ENCODE data around the gene AMOTL2. TPM values are rescaled to one million over a fixed set of nuclear protein-coding genes. Genes with fewer than 3 reads are reported as not detected.

Gene AMOTL2
- polyA plus RNA-seq, 1 donor (not counting 4 experiments of a cell fraction or from before 2014, with no cell fraction given): 39.8 TPM

DNA sequence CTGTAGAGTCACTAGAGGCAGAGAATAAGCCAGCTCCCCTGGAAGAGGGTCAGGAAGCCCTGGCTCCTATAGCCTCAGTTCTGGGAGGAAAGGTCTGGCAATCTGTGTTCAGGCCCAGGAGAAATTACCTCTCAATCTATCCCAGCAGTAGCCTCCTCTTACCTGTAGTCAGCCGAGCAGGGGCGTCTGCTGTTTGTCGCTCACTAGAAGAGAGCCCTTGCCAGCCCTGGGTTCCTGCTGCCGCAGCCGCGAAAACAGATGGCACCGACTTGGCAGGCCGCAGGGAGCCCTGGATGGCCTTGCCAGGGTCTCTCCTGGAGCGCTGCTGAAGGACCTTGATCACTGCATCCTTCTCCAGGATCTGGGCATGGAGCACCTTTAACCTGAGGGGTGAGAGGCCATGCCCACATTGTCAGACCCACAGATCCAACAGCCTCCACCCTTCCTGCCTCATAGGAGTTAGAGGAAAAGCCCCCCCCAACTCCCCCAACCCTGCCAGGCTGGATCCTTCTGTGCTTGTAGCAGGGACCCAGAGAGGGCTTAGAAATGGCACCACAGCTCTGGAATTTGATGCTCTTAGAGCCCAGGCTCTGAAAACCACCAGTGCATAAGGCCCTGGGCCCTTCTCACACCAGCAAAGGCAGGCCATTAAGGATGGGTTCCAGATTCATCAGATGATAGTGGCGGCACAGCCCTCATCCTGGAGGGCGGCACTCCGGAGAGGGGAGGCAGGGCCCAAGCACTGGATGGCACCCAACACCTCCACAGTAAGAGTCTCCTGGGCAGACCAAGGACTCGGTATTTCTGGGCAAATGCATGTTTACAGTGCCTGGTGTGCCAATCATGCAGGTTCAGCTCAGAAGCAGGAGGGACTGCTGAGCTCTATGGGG lies 14.9 kb downstream of the AMOTL2 start:
- peak overlapping the region; percentile 20 for H3K27ac ChIP-seq (ENCODE audit: control insufficient read depth, insufficient read depth, low read length)
- peaks cover 65 to 83% of the 10 kb centered on the region in 2 experiments for H3K36me3 ChIP-seq (ENCODE audit: control insufficient read depth in 2 of 2, extremely low read depth in 1 of 2, insufficient read depth in 2 of 2, low read length in 2 of 2)
- H3K4me2 ChIP-seq (ENCODE audit: control insufficient read depth, extremely low read depth, insufficient read depth, low read depth, low read length): no peak overlapping the region
- FAIRE-seq (no peak), DNase-seq (ENCODE audit: low read depth, low spot score) (no peak)
- H3K9me1 ChIP-seq (ENCODE audit: control insufficient read depth, extremely low read depth, insufficient read depth, low read length): peaks cover 3% of the 10 kb centered on the region
- no peaks in the 10 kb centered on the region for H4K20me1 ChIP-seq (ENCODE audit: control insufficient read depth, extremely low read depth, insufficient read depth, low read length)
- no peak overlapping the region for H2AFZ ChIP-seq (ENCODE audit: control insufficient read depth, low read length)
- dilution Hi-C loops (cut with MboI; ENCODE audit: extremely low pct_ligation_motif_present, low sequenced_read_pairs): no loop called here
- TF ChIP-seq, protein P1, sequence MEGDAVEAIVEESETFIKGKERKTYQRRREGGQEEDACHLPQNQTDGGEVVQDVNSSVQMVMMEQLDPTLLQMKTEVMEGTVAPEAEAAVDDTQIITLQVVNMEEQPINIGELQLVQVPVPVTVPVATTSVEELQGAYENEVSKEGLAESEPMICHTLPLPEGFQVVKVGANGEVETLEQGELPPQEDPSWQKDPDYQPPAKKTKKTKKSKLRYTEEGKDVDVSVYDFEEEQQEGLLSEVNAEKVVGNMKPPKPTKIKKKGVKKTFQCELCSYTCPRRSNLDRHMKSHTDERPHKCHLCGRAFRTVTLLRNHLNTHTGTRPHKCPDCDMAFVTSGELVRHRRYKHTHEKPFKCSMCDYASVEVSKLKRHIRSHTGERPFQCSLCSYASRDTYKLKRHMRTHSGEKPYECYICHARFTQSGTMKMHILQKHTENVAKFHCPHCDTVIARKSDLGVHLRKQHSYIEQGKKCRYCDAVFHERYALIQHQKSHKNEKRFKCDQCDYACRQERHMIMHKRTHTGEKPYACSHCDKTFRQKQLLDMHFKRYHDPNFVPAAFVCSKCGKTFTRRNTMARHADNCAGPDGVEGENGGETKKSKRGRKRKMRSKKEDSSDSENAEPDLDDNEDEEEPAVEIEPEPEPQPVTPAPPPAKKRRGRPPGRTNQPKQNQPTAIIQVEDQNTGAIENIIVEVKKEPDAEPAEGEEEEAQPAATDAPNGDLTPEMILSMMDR (optimal IDR thresholded peaks at IDR 0.05 in 1 of 3, IDR thresholded peaks at IDR 0.05 in 1 of 3, conservative IDR thresholded peaks at IDR 0.05 in 1 of 3; ENCODE audit: extremely low read depth in 1 of 3, insufficient read depth in 2 of 3, low read length in 3 of 3): no peak
- TF ChIP-seq EZH2 (IDR thresholded peaks at IDR 0.05; ENCODE audit: low read length): no peak
- no peak overlapping the region for H3K9ac ChIP-seq (ENCODE audit: control insufficient read depth, extremely low read depth, insufficient read depth, low read length)
- H3K9me3 ChIP-seq (ENCODE audit: control insufficient read depth, low read depth, low read length): no peaks in the 10 kb centered on the region
- H3K27me3 ChIP-seq (ENCODE audit: control insufficient read depth, extremely low read depth, insufficient read depth, low read length): no peaks in the 10 kb centered on the region
- no peak overlapping the region for H3K4me3 ChIP-seq (ENCODE audit: control insufficient read depth in 2 of 3, extremely low read depth in 1 of 3, insufficient read depth in 2 of 3, low read depth in 1 of 3, low read length in 3 of 3)
- peaks cover 75% of the 10 kb centered on the region for H3K4me1 ChIP-seq (ENCODE audit: control insufficient read depth, extremely low read depth, insufficient read depth, low read length)
- peaks cover 56% of the 10 kb centered on the region for H3K79me2 ChIP-seq (ENCODE audit: control insufficient read depth, insufficient read depth, low read length)

DNA sequence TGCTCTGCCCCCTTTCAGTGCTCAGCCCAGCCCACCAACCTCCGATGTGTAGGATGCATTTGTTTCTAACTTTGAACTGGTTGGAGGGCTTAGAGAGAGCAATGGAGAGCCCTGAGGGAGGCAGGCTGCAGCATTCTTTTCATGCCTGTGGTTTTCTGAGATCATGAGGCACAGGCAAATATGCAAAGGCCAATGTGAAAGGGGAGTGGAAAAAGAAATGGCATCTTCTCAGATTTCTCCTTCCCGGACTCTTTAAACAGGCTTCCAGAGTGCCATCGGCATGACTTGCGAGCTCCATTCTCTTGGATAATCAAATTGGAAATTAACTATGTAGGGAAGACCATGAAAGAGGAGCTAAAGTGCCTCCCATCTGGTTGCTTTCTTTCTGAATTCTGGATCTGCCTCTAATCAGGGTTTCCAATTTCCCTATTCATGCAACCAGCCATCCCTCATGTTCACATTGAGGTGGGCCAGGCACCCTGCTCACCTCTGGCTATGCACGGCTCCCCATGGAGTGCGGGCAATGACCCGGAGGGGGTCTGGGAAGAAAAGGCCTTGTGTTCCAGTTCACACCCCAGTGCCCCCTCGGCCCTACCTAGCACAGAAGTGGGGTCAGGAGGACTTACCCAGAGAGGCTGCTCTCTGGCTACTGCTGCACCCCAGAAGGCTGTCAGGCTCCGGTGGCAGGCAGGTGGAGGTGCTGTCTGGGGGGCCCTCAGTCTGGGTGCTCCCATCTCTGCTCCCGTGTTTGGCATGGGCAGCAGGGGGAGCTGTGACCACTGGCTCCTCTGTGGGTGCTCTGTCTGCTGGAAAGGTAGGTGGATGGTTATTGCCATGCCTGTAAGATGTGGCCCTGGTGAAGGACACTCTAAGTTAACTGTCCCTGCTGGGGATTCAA lies 16.1 kb downstream of the AMOTL2 start:
- Histone ChIP-seq H3K36me3 (ENCODE audit: control insufficient read depth in 2 of 2, extremely low read depth in 1 of 2, insufficient read depth in 2 of 2, low read length in 2 of 2) (peaks cover 57 to 79% of the 10 kb centered on the region in 2 experiments), H3K79me2 (ENCODE audit: control insufficient read depth, insufficient read depth, low read length) (peaks cover 49% of the 10 kb centered on the region), H3K9me1 (ENCODE audit: control insufficient read depth, extremely low read depth, insufficient read depth, low read length) (peaks cover 3% of the 10 kb centered on the region), H3K27ac (ENCODE audit: control insufficient read depth, insufficient read depth, low read length) (peak overlapping the region; percentile 55), H3K4me1 (ENCODE audit: control insufficient read depth, extremely low read depth, insufficient read depth, low read length) (peaks cover 70% of the 10 kb centered on the region), H3K4me2 (ENCODE audit: control insufficient read depth, extremely low read depth, insufficient read depth, low read depth, low read length) (peak overlapping the region; percentile 60), H3K4me3 (ENCODE audit: control insufficient read depth in 2 of 3, extremely low read depth in 1 of 3, insufficient read depth in 2 of 3, low read depth in 1 of 3, low read length in 3 of 3) (peak overlapping the region in 1 of 3 experiments; percentile 16), H2AFZ (ENCODE audit: control insufficient read depth, low read length) (no peak overlapping the region), H3K9ac (ENCODE audit: control insufficient read depth, extremely low read depth, insufficient read depth, low read length) (peak overlapping the region; percentile 45), H4K20me1 (ENCODE audit: control insufficient read depth, extremely low read depth, insufficient read depth, low read length) (no peaks in the 10 kb centered on the region), H3K27me3 (ENCODE audit: control insufficient read depth, extremely low read depth, insufficient read depth, low read length) (no peaks in the 10 kb centered on the region), H3K9me3 (ENCODE audit: control insufficient read depth, low read depth, low read length) (no peaks in the 10 kb centered on the region)
- DNase-seq (ENCODE audit: low read depth, low spot score) (no peak), FAIRE-seq (peak; percentile 96)
- dilution Hi-C loops (cut with MboI; ENCODE audit: extremely low pct_ligation_motif_present, low sequenced_read_pairs): no loop called here
- TF ChIP-seq, protein P1 (optimal IDR thresholded peaks at IDR 0.05 in 1 of 3, IDR thresholded peaks at IDR 0.05 in 1 of 3, conservative IDR thresholded peaks at IDR 0.05 in 1 of 3; ENCODE audit: extremely low read depth in 1 of 3, insufficient read depth in 2 of 3, low read length in 3 of 3): peak in 2 of 3 experiments; percentile 46 to 57
- TF ChIP-seq EZH2 (IDR thresholded peaks at IDR 0.05; ENCODE audit: low read length): no peak

Measured in keratinocyte (primary cell).